ENCODE results near the gene SOX5. TPM values are rescaled to one million over a fixed set of nuclear protein-coding genes. Genes with fewer than 3 reads are reported as not detected.

SOX5 gene
- total and polyA plus RNA-seq, 2 of the 8 experiments (the other 6 are each of a cell fraction or from before 2014, with no cell fraction given), result 2.2 to 2.6 TPM

DNA sequence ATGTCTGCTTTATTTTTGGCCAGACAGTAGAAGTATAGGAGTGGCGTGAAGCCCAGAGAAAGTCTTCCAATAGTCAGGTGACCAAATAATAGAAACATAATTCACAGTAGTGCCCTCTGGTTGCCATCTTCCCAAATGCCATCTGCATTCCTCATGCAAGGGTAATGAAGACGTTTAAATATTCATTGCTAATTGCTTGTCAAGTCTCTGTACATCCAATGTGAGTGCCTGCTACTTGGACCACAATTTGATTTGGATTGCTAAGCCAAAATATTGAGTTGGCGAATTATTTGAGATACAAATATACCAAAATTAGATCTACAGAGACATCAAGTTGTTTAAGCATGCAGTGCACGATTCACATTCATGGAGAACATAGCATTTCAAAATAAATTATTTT is 402.7 kb downstream of the SOX5 start:
- DNase-seq (ENCODE audit: low read depth in 1 of 2, low spot score in 2 of 2) (no peak), FAIRE-seq (no peak)
- no peak overlapping the region for H2BK5ac ChIP-seq (ENCODE audit: low read depth, low read length)
- H3K27me3 ChIP-seq (replicated peaks in 1 of 4; ENCODE audit: control insufficient read depth in 3 of 4, extremely low read depth in 1 of 4, insufficient read depth in 3 of 4, low read length in 3 of 4), result no peaks in the 10 kb centered on the region
- no peak overlapping the region for H2BK20ac ChIP-seq (ENCODE audit: low read length)
- TF ChIP-seq BCL11A (IDR thresholded peaks at IDR 0.05; ENCODE audit: low read depth in 2 of 2, low read length in 2 of 2) (no peak), POLR2A (IDR thresholded peaks at IDR 0.05; ENCODE audit: control extremely low read depth in 1 of 2, low read depth in 2 of 2, low read length in 2 of 2) (no peak), KDM5A (IDR thresholded peaks at IDR 0.05; ENCODE audit: low read length) (no peak), PHF8 (conservative IDR thresholded peaks at IDR 0.05; ENCODE audit: low read depth, low read length) (no peak), RXRA (IDR thresholded peaks at IDR 0.05; ENCODE audit: insufficient read depth, low read depth, low read length) (no peak), POU5F1 (IDR thresholded peaks at IDR 0.05; ENCODE audit: low read depth, low read length) (no peak)
- no peak overlapping the region for H3K4ac ChIP-seq (replicated peaks; ENCODE audit: insufficient read length, low read depth, low read length)
- no peak overlapping the region for H3K56ac ChIP-seq (replicated peaks; ENCODE audit: insufficient read length, low read depth, low read length)
- H4K5ac ChIP-seq (ENCODE audit: insufficient read length, low read depth, low read length), result no peak overlapping the region
- no peak overlapping the region for H3K4me3 ChIP-seq (ENCODE audit: extremely low read depth in 1 of 4, insufficient read depth in 2 of 4, low read depth in 3 of 4, low read length in 4 of 4)
- H3K9me3 ChIP-seq (ENCODE audit: insufficient read depth in 2 of 2, low read depth in 1 of 2, low read length in 1 of 2), result no peaks in the 10 kb centered on the region
- H3K14ac ChIP-seq (ENCODE audit: insufficient read length), result no peak overlapping the region
- H4K91ac ChIP-seq (replicated peaks; ENCODE audit: insufficient read length, low read length), result no peak overlapping the region
- H2AK5ac ChIP-seq (ENCODE audit: low read depth, low read length), result no peak overlapping the region
- H3K4me2 ChIP-seq (ENCODE audit: insufficient read depth in 1 of 2, low read depth in 2 of 2, low read length in 2 of 2), result no peak overlapping the region
- H3K23ac ChIP-seq (ENCODE audit: insufficient read length), result no peak overlapping the region
- CTCF ChIA-PET (ENCODE audit: partially characterized antibody), result no interaction called here
- POLR2A ChIA-PET (ENCODE audit: partially characterized antibody), result no interaction called here
- no peak overlapping the region for H2BK12ac ChIP-seq (ENCODE audit: low read depth, low read length)
- no peak overlapping the region for H3K9ac ChIP-seq (replicated peaks in 1 of 4; ENCODE audit: extremely low read depth in 1 of 4, low read depth in 3 of 4, low read length in 3 of 4)
- no peaks in the 10 kb centered on the region for H4K20me1 ChIP-seq (replicated peaks in 1 of 2; ENCODE audit: control insufficient read depth in 1 of 2, insufficient read depth in 2 of 2, low read length in 2 of 2)
- H2BK120ac ChIP-seq (replicated peaks; ENCODE audit: low read depth, low read length), result no peak overlapping the region
- no peak overlapping the region for H2BK15ac ChIP-seq (ENCODE audit: low read length)
- H3K79me2 ChIP-seq (ENCODE audit: control insufficient read depth in 1 of 2, insufficient read depth in 2 of 2, low read length in 2 of 2), result no peaks in the 10 kb centered on the region
- WGBS, 2 experiments (ENCODE audit: extremely low coverage in 1 of 2, insufficient coverage in 1 of 2, insufficient read length in 1 of 2, insufficient replicate concordance in 2 of 2, low coverage in 1 of 2, low lambda C conversion rate in 2 of 2, missing lambda C conversion rate in 1 of 2), result 91% methylated on average over 4 of the region's 4 CpGs; no CpG with 5 or more reads in 1 of the 2 experiments
- no peak overlapping the region for H3K27ac ChIP-seq (ENCODE audit: low read depth, low read length)
- H3K4me1 ChIP-seq (replicated peaks in 1 of 4; ENCODE audit: control insufficient read depth in 3 of 4, insufficient read depth in 4 of 4, low read length in 3 of 4), result no peaks in the 10 kb centered on the region
- H4K8ac ChIP-seq (ENCODE audit: extremely low read depth, insufficient read depth, low read length), result no peak overlapping the region
- H3K18ac ChIP-seq (ENCODE audit: extremely low read depth, low read length), result no peak overlapping the region
- H3K23me2 ChIP-seq (ENCODE audit: low read depth, low read length), result no peaks in the 10 kb centered on the region
- H3K79me1 ChIP-seq (ENCODE audit: low read depth, low read length), result no peaks in the 10 kb centered on the region
- H3K36me3 ChIP-seq (ENCODE audit: control insufficient read depth in 2 of 4, insufficient read depth in 4 of 4, low read length in 3 of 4), result no peaks in the 10 kb centered on the region
- no peak overlapping the region for H2AFZ ChIP-seq (ENCODE audit: low read length)
